Activated T-cell treated with anti-CD3 and anti-CD28 coated beads for 1 hour (primary cell): ENCODE results near the gene SPATA31D4.

Source experiments
- DNase-seq: peaks from one replicate; pipeline ENCODE4 v3.0.0-alpha.2; 2020; ENCODE audit warnings: low read depth

The SPATA31D4 gene

DNA sequence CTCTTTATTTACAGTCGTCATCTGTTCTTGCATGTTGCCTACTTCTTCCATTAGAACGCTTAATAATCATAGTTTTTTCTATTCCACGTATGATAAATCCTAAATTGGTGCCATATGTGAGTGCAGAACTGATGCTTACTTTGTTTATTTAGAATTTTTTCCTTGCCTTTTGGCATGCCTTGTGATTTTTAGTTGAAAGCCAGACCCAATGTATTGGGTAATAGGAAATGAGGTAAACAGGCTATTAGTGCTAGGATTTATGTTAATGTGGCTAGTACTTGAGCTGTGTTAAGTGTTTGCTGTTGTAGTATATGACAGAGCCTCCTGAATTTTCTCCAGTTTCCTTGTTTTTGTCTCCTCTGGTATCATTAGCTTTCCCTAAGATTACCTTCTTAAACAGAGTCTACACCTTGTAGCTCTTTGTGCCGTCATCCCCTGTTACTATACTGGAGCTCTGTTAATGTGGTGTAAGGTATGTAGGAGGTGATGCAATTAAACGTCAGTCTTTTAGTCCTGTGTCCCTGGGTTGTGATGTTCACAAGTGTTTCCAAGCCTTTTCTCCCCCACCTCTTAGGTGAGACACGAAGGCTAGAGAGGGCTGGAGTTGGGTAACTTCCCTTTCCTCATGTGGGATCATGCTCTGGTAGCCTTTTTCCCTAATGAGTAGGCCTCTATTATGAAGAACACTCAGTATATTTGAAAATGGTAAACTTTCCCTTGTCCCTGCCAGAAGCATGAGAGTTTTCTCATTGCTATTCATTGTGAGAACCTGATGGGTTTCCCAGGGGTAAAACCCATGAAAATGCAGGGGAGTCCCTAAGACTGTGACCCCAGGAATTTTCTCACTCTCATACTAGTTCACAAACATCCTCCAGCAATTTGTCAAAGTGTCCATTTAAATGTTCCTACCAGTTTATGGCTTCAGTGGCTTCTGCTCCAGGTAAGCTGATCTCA is 36.3 kb downstream of the SPATA31D4 start:
- DNase-seq, result no peak

DNA sequence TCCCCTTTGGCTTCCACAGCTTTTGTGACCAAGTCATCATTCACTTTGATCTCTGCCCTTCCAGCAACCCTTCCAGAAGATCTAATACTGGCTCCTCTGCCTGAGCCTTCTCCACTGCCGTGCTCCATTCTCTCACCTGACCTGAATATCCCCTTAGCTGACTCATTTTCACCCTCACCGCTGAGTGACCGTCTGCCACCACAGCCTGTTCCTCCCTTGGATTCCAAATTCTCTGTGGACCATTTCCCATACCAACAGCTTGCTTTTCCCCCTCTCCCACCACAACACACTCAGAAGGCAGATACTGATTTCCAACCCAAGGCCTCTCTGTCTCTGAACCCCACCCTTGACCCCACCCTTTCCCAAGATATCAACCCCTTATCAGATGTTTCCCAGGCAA is 39.8 kb downstream of the SPATA31D4 start:
- no peak for DNase-seq

DNA sequence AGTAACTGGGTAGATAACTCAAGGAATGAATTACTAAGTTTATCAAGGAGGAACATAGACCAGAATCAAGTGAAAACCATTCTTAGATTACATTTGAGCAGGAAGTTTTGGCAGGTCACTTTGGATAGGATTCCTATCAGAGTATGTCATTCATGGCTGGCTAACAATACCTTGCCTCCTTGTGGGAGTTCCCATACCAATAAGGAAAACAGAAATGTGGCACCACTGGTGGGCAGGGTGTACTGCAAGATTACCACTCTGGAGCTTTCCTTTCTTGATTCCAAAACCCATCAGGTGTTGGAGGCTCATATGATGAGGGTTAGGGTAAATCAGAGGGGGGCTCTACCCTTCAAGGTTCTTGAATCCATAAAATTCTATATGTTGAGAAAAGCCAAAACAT is 41.7 kb downstream of the SPATA31D4 start:
- DNase-seq, result no peak

DNA sequence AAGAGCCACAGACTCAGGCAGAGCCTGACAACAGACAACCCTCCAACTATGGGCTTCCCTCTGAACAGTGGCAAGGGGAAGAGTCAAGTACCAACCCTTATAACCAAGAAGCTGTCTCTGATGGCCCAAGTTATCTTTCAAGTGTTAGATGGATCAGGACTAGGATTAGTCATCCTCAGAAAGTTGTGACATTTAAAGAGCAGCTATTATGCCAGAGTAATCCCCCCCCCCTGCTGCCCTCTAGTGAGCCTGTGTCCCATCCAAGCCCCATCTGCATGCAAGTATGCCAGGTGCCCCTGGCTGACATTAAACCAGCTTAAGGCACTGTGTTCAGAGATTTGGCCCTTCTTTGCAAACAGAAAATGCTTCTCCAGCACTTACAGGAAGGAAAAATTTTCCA is 43.5 kb downstream of the SPATA31D4 start:
- DNase-seq, result no peak

DNA sequence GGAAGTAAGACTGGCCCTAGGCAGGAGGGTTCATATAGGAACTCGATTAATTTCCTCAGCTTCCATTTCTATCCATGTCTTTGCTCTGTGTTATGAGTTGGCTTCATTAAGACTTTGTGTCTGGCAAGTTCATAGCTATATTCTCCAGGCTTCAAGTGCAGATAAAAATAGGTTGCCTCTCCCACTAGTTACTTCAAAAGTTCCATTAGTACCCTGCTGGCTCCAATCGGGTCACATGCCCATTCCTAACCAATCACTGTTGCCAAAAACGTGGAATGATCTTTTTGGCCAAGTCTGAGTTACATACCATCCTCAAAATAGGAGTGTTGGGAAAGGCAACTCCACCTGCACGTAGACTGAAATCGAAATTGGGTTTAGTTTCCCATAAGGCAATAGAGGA is 46.5 kb downstream of the SPATA31D4 start:
- no peak for DNase-seq

DNA sequence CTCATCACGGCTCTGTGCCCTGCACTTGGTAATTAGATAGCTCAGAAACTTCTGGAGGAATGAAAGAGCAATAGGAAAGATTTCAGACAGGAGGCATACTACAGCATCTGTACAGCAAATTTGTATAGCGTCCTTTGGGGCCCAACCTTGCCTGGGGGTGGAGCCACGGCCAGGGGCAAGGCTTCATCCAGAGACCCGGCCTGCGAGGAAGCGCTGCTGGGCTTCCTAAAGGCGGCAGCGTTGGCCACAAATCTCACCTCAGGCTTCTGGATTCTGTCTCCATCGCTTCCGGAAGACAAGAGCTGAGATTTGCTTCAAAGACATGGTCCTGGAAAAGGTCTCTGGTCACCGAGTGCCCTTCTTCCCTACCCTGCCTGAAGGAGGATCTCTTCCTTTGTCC is 48.1 kb downstream of the SPATA31D4 start:
- no peak for DNase-seq

DNA sequence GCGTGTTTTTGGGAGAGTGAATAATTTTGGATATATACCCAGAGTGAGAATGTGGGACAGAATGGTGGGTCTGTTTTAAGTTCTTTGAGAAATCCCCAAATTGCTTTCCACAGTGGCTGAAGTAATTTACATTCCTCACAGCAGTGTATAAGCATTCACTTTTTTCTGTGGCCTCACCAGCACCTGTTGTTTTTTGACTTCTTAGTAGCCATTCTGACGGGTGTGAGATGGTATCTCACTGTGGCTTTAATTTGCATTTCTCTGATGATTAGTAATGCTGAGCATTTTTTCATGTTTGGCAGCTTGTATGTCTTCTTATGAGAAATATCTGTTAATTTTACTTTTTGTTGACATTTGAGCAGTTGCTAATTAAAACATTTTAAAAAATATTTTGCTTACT is 51.0 kb downstream of the SPATA31D4 start:
- DNase-seq, result no peak

DNA sequence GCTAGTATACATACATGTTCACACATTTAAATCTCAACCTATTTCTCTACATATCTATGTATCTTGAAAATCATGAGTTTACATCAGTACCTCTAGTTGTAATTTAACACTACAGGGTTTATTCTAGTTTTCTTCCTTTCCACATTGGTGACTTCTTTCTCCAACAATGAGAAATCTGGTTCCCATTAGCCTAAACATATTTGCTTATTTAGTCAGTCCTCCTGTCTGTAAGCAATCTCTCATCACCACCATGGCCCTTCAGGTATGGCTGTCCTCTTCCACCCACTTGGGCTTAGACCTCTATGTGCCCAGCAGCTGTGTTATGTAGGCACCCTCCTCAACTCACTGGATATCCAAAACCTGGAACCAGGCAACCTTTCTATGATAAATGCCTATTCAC is 52.3 kb downstream of the SPATA31D4 start:
- no peak for DNase-seq

DNA sequence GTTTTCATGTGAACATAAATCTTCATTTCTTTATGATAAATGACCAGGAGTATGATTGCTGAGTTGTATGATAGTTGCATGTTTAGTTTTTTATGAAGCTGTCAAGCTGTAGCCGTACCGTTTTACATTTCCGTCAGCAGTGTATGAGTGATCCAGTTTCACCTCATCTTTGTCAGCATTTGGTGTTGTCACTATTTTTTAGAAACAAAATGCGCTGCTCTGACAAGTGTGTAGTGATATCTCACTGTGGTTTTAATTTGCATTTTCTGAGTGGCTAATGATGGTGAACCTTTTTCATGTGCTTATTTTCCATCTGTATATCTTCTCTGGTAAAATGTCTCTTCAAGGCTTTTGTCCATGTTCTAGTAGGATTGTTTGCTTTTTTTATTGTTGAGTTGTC is 53.7 kb downstream of the SPATA31D4 start:
- DNase-seq, result no peak
